Breast epithelium (tissue), 3 donors: ENCODE measurements around the gene SDK1.

Experiments
- POLR2A ChIP-seq: fragments of 450-650 bp; IDR thresholded peaks from one replicate; pipeline ENCODE4 v1.6.1; 2016; ENCODE audit warnings: antibody characterized with exemption, mild to moderate bottlenecking, moderate library complexity
- POLR2AphosphoS5 ChIP-seq, 3 donors: sonication (generic); formaldehyde crosslinking; IDR thresholded peaks; one replicate each; pipeline ENCODE4 v1.6.1; 2017; ENCODE audit warnings: antibody characterized with exemption in 3 of 3
- TF ChIP-seq, protein P1 (sequence below), 3 donors: fragments of 450-650 bp; IDR thresholded peaks; one replicate each; pipeline ENCODE4 v1.5.1; 2016 to 2017; ENCODE audit warnings: antibody characterized with exemption in 3 of 3, mild to moderate bottlenecking in 3 of 3, moderate library complexity in 3 of 3

DNA sequence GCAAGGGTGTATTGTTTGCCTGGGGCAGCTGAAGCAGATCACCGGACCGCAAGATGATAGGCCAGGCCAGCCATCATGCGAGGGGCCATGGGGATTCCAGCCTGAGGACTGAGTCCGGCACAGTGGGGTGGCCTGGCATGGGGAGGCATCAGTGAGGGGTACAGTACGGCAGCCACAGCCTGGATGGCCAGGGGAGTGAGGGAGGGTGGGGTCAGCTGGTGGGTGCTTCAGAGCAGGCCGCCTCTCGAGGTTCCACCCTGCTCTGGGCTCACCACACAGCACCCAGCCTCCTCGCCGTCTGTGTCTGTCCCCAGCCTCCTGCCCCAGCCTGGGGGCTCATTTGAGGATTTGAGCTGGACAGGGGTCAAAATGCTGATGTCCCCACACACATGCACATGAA is 872.6 kb downstream of the SDK1 start:
- TF ChIP-seq, protein P1, sequence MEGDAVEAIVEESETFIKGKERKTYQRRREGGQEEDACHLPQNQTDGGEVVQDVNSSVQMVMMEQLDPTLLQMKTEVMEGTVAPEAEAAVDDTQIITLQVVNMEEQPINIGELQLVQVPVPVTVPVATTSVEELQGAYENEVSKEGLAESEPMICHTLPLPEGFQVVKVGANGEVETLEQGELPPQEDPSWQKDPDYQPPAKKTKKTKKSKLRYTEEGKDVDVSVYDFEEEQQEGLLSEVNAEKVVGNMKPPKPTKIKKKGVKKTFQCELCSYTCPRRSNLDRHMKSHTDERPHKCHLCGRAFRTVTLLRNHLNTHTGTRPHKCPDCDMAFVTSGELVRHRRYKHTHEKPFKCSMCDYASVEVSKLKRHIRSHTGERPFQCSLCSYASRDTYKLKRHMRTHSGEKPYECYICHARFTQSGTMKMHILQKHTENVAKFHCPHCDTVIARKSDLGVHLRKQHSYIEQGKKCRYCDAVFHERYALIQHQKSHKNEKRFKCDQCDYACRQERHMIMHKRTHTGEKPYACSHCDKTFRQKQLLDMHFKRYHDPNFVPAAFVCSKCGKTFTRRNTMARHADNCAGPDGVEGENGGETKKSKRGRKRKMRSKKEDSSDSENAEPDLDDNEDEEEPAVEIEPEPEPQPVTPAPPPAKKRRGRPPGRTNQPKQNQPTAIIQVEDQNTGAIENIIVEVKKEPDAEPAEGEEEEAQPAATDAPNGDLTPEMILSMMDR (IDR thresholded peaks at IDR 0.05): no peak
- TF ChIP-seq POLR2A (no peak), POLR2AphosphoS5 (IDR thresholded peaks at IDR 0.05) (no peak)
